ENCODE results near the gene DBET.
"Not testable (repeated sequence)": the region's sequence is repeated elsewhere in the genome, so short reads cannot be mapped to it uniquely, and the experiment has no call there.

Gene DBET

DNA sequence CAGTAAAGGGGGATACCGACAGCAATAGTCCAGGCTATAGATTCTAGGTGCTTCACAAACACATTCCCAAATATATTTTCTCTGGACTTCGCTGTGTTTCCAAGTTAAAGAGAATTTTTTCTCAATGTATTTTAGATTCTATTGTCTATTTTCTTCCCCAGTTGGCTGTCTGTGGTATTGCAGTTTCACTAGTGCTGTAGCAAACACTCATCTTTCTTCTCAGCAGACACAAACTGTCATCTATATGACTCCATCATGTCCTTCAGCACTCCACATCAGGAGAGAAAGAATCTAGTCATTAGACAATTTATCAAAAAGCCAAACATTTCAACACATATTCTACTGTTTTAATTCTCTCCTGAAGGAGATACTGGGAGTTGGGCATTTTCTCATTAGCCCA, at the start of gene DBET:
DBET (plus strand) TSS at position 161 of the 400 bp plus-strand sequence.
- DNase-seq (ENCODE audit: low read depth), result not testable (repeated sequence)

DNA sequence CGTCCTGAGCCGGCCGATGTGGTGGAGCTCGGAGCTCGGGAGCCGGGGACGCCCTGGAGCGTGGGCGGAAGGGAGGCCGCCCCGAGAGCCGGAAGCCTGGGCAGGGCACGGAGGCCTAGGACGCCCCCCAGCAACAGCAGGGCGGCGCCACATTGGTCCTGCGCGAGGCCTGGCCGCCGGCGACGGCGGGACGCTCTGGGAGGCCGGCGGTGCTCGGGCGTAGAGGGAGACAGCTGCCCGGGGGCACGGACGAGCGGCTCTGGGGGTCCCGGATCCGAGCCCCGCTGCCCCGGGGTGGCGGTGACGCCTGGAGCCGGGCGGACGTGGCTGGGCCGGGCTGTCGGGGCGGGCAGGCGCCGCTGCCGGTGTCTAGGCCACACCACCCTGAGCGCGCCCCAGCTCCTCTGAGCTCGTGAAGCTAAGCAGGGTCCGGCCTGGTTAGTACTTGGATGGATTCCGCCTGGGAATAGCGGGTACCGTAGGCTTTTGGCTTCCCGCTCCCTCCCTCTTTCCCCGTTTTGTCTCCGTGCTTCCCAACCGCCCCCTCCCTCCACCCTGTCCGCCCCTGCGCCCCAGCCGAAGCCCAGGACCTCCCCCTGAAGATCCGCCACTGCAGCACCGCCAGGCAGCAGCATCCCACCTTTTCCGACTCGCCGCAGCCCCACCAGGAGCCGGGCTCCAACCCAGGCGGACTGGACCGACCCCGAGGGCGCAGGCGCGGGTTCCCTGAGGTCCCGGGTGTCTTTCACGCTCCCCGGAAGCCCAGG, 49.3 kb upstream of the DBET start:
- no peak for DNase-seq (ENCODE audit: low read depth)

DNA sequence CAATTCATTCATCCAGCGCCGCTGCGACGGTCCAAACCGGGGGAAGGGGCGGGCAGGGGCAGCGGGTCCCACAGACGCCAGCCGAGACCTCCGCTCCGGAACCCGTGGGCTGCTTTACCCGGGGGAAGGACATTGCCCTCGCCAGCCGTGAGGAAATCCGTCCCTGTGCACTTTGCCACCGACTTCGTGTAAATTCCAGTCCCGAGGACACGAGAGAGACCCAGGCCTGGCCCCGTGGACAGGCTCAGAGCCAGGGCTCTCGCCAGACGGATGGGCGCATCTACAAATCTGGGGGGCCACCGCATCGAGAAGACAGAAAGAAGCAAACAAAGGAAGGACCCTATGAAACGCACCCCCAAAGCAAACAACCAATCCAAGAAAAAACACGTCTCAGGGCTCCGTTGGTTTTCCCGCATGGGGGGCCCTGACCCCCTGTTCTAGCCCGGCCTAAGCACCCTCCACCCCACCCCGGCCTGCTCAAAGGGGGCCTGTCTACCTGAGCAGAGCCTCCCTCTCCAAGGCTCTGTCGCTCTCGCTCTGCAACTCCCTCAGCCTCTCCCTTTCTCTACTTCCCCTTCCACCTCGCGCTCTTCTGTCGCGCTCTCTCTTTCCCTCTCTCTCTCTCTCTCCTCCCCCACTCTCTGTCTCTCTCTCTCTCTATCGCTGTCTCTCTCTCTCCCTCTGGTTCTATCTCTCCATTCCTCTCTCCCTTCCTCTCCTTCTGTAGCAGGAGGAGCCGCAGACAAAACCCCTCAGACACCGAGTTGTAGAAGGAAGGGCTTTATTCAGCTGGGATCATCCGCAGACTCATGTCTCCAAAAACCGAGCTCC, 48.5 kb upstream of the DBET start:
- DNase-seq (ENCODE audit: low read depth), result no peak

DNA sequence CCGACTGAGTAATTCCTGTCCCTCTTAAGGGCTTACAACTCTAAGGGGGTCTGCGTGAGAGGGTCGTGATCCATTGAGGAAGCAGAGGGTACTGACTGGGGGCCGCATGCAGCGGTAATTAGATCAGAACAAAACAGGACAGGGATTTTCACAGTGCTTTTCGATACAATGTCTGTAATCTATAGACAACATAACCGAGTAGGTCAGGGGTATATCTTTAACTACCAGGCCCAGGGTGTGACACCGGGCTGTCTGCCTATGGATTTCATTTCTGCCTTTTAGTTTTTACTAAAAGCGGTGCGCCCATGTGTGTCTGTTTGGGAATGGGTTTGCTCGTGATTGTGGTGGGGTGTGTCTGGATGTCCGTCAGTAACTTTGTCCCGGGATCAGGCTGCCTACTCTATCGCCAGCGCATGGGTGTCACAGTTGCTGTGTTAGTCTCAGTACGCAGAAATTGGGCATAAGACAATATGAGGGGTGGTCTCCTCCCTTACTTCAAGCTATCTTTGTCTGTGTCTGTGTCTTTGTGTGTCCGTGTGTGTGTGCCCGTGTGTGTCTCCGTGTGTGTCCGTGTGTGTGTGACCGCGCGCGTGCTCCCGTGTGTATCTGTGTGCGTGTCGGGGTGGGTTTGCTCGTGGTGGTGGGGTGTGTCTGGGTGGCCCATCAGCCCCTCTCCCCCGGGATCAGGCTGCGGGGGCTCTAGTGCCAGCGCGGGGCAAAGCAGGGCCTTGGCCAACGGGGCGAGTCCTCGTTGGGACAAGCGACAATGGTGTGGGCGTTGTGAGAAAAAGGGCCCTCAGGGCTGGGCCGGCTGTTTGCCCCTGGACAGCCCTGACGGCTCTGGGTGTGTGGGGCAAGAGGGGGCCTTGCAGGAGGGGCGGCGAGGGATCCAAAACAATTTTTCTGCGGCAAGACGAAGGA, 47.7 kb upstream of the DBET start:
- no peak for DNase-seq (ENCODE audit: low read depth)

DNA sequence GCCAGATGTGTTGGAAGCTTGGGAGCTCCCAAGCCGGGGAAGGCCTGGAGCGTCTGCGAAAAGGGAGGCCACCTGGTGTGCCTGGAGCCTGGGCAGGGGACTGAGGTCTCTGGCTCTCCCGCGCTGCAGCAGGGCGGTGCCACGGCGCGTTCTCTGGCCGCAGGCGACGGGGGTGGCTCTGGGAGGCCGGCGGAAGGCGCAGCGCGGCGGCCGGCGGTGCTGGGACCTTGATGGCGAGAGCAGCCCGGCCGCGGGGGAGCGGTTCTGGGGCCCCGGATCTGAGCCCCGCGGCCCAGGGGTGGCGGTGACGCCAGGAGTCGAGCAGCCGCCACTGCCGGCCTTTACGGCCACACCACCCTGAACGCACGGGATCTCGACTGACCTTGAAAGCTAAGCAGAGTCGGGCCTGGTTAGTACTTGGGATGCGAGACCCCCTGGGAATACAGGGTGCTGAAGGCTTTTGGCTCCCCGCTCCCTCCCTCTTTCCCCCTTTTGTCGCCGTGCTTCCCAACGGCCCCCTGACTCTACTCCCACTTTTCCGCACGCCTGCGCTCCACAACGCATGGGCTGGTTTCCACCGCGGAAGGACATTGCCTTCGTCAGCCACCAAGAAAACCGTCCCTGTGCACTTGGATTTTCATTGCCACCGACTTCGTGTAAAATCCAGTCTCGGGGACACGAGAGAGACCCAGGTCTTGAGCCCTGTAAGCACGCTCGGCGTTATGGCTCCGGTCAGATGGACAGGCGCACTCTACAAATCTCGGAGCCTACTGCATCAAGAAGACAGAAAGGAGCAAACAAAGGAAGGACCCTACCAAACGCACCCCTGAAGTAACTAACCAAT, 46.7 kb upstream of the DBET start:
- DNase-seq (ENCODE audit: low read depth), result no peak

DNA sequence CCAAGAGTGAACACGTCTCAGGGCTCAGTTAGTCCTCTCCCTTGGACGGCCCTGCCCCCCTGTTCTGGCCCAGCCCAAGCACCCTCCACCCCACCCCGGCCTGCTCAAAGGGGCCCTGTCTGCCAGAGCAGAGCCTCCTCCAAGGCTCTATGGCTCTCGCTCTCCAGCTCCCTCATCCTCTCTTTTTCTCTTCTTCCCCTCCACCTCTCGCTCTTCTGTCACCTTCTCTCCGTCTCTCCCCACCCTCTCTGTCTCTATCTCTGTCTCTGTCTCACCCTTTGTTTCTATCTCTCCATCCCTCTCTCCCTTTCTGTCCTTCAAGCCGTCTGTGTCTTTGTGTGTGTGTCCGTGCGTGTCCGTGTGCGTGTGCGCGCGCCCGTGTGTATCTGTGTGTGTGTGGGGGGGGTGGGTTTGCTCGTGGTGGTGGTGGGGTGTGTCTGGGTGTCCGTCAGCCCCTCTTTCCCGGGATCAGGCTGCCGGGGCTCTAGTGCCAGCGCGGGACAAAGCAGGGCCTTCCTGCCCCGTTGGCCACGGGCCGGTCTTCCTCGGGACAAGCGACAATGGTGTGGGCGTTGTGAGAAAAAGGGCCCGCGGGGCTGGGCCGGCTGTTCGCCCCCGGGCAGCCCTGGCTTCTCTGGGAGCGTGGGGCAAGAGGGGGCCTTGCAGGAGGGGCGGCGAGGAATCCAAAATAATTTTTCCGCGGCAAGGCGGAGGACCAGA, 45.9 kb upstream of the DBET start:
- DNase-seq (ENCODE audit: low read depth), result no peak

DNA sequence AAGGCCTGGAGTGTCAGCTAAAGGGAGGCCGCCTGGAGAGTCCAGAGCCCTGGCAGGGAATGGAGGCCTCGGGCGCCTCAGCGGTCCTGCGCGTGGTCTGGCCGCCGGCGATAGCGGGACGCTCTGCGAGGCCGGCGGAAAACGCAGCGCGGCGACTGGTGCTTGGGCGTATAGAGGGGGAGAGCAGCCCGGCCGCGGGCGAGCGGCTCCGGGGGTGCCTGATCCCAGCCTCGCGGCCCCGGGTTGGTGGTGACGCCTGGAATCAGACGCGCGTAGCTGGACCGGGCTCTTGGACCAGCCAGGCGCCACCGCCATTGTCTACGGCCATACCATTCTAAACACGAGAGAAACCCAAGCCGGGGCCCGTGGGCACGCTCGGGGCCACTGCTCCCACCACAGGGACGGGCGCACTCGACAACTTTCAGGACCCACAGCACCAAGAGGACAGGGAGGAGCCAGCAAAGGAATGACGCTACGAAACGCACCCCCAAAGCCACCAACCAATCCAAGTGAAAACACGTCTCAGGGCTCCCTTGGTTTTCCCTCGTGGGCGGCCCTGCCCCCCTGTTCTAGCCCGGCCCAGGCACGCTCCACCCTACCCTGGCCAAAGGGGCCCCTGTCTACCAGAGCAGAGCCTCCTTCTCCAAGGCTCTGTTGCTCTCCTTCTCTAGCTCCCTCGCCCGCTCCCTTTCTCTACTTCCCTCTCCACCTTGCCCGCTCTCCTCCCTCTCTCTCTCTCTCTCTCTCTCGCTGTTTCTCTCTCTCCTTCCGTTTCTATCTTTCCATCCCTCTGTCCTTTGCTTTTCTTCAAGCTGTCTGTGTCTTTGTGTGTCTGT, 45.1 kb upstream of the DBET start:
- DNase-seq (ENCODE audit: low read depth), result no peak

DNA sequence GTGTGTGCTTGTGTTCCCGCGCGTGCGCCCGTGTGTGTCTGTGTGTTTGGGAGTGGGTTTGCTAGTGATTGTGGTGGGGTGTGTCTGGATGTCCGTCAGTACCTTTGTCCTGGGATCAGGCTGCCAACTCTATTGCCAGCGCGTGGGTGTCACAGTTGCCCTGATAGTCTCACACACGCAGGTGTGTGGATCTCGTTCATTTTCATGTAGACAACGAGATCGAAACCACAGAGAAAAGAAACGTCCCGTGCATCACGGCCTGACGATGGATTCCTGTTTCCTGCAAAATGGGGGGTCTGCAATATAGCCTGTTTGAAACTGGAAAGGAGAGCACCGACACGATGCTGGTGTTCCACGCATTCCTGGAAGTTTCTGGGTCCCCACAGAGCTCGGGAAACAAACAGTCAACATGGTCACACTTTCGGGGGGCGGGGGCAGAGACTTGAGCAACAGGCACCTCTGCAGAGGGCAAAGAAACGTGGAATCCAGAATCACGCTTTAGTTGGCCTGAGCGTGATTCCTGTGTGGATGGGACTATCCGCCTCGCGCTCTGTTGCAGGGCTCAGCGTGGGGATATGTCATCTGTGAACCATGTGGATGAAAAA, 44.3 kb upstream of the DBET start:
- not testable (repeated sequence) for DNase-seq (ENCODE audit: low read depth)

DNA sequence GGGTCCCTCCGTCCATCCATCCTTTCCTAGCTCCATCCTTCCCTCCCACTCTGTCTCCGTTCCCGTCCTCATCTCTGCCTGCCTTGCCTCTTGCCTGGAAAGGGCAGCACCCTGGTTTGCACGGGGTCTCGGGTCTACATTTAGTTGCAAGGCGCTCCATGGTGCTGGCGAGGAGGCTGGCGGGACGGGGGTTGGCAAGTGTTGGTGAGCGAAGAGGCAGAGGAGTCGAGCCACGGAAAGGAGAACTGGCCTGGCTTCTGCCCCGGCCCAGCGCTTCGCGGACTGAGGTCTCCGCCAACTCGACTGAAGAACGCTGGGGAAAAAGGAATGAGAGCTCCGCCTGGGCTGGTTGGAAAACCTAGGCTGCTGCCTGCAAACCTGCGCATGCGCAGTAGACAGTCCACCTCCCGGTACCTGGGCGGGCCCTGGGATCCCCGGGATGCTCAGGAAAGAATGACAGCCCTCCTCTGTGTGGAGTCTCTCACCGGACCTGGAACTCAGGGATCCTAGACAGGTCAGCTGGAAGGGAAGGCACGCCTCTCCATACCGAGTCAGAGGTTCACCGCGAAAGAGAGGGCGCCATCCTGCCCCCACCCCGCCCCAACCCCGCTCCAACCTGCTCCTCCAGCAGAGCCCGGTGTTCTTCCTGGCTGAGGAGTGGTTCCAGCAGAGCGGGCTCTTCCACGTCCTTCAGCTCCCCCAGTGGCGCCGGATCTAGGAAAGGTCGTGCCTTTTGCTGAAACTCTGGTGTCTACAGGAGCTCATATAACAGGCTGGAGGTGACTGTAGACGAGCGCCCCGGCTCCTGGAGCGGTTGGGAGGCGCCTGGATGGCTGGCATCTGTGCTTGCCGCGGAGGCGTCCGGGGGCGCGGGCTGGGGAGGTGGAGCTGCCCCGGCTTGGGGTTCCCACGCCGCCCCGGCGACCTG, 43.2 kb upstream of the DBET start:
- no peak for DNase-seq (ENCODE audit: low read depth)

DNA sequence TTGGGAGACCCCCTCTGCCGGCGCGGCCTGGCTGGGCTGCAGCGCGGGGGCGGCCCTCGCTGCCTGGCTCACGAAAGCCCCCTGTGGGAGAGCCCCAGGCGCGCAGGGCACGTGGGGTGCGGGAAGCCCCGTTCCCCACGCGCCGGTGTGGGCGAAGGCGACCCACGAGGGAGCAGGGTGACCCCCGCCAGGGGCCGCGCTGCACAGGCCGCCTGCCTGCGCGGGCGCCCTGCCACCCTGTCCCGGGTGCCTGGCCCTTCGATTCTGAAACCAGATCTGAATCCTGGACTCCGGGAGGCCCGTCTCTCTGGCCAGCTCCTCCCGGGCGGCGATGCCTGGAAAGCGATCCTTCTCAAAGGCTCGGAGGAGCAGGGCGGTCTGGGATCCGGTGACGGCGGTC, 42.3 kb upstream of the DBET start:
- not testable (repeated sequence) for DNase-seq (ENCODE audit: low read depth)

DNA sequence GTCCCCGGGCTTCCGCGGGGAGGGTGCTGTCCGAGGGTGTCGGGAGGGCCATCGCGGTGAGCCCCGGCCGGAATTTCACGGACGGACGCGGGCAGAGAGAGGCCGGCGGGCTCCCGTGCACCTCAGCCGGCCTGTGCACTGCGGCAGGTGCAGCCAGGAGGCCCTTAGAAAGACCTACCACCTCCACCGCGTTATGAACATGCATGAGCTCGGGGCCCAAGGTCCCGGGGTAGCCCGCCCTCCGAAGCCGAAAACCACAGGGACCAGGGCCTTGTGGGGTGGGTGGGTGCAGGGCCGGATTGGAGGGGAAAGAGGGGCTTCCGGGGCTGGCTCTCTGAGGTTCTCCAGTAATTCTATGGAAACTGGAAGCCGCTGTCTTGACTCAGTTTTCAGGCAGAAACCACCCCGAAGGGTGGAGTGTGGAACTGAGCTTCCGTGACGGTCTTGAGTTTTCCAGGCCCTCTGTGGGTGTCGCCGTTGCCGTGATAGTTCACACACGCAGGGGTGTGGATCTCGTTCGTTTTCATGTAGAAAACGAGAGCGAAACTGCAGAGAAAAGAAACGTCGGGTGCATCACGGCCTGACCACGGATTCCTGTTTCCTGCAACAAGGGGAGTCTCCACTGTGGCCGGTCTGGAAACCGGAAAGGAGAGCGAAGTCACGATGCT, 41.6 kb upstream of the DBET start:
- DNase-seq (ENCODE audit: low read depth), result not testable (repeated sequence)

DNA sequence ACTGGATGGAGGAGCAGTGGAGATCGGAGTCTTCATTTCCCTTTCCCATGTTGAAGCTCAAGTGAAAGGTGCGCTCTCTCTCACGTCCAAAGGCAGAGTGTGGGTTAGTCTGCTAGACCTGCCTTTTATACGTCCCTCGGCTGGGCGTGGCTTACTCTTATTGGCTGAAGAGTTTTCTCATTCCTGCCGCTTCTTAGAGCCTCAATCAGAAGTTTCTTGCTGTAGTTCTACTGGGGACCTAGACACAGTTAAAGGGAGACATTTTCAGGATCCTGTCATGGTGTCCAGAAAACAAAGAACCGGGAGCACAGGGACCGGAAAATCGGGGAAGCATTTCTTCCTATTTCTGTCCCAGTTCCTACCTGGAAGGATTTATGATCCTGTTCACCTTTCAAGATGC, 37.1 kb upstream of the DBET start, which contains the start of gene FRG2:
FRG2 (minus strand) TSS at position 101 of the 400 bp plus-strand sequence; CDS start at position 49, 52 bp downstream.
- not testable (repeated sequence) for DNase-seq (ENCODE audit: low read depth)

DNA sequence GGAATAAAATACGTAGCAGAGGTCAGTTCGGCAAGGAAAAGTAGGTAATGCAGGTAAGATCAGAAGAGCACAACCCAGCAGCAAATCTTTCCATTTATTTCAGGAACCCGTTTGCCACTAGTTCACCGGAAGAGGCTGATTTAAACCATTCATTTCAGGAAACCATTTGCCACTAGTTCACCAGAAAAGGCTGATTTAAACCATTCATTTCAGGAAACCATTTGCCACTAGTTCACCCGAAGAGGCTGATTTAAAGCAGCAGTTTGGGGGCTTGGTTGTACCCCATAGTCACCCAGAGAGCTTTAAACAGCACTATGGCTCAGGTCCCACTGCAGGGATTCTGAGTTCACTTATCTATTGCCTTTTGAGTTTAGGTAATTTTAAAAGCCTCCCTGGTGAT, 33.0 kb upstream of the DBET start:
- DNase-seq (ENCODE audit: low read depth), result not testable (repeated sequence)

DNA sequence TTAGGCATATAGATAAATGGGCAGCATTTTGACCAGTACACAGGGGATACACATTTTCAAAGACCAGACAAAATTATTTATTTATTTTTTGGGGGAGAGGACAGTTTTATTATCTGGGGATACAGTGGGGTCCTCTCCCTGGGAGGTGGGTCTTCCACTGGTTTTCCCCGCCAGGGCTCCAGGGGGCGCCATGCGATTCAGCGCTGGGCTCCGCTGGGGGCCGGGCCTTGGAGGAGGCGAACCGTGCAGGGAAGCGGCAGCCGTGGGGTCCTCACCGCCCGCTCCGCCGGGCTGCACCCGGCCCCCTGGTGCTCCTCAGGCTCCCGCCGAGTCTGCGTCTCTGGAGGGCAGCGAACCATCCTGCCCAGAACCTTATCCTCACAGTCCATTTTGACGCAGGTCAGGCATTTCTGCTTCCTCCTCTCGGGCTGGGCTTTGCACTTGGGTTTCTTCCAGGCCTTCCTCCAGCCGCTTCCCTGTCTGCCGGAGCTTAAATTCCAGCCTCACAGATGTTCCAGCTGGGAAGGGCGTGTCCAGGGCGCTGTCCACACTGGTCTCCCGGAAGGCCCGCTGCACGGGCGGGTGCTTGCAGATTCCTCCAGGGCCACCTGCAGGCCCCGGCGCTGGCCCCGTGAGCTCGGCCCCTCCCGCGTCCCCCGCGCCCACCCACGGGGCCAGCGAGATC, 26.5 kb upstream of the DBET start:
- DNase-seq (ENCODE audit: low read depth), result not testable (repeated sequence)

DNA sequence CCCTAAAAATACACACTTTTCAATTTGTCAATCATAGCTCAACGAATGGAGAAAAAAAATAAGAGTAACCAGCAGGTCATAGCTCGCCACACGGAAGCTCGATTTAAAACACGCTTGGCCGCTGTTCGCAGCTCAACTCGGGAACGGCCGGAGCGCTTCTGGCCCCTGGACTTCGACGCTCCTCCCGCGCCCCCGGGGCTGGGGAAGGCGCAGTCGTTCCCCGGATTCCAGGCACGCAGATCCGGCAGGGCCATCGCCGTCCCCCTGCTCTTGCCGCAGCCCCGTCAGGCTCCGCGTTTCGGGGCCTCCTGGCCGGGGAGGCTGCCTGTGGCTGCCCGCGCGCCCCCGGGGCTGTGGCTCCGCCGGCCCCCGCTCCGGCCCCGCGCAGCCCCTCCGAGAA, 23.4 kb upstream of the DBET start:
- DNase-seq (ENCODE audit: low read depth), result not testable (repeated sequence)

DNA sequence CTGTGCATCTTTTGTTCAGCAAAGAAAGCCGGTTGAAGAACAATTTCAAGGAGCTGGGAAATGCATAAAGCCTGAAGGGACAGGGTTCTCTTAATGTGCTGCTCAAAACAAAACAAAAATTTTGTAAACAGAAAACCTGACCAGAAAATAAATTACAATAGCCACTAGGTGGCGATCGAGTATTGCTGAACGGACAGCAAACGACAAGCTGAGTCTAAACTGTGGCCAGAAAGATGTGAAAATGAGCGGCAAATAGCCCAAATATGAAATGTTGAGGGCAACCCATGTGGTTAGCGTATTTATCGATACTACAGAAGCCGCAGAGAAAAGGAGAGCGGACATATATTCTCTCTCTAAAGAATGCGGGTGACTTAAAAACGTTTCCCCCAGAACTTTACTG, 16.7 kb upstream of the DBET start:
- DNase-seq (ENCODE audit: low read depth), result not testable (repeated sequence)
